AG04449 (cell line): ENCODE data around the gene FUT8.

ENCODE experiments used
- CTCF ChIA-PET: fragments of 350-600 bp; formaldehyde crosslinking; extraction: SDS; loops from one replicate; lab custom pipeline; 2021; ENCODE audit warnings: antibody characterized with exemption; lab: Yijun Ruan, JAX
- POLR2A ChIA-PET: fragments of 400-600, 350-600 bp; formaldehyde crosslinking; extraction: SDS; loops from one replicate; lab custom pipeline; 2020; ENCODE audit warnings: antibody characterized with exemption, inconsistent platforms; lab: Yijun Ruan, JAX
- DNase-seq: peaks from one replicate; pipeline ENCODE4 v3.0.0-alpha.2; 2010; ENCODE audit warnings: low read depth, low spot score
- H3K4me3 ChIP-seq: 2 replicates; pipeline ENCODE4 v1.5.1; 2011; ENCODE audit warnings: low read depth, mild to moderate bottlenecking, control low read depth, low read length
- CTCF ChIP-seq: IDR thresholded peaks from one replicate; pipeline ENCODE4 v1.5.1; 2011; ENCODE audit warnings: mild to moderate bottlenecking, moderate library complexity, low read length, control low read depth, inconsistent platforms; ENCODE audit not compliant: insufficient read depth; ENCODE audit errors: missing control alignments

The FUT8 gene

GRCh38 chr14:65599375-65599774 lies 186.8 kb downstream of the FUT8 start:
- no peak for DNase-seq
- ChIA-PET CTCF (interaction anchor here (0.8 kb wide), 2 partner anchors 184 to 186 kb away, joined by 3 to 4 read pairs; no protein-coding TSS in a partner anchor), POLR2A (no interaction called here)
- no peak overlapping the region for H3K4me3 ChIP-seq
- TF ChIP-seq CTCF = no peak

GRCh38 chr14:65600742-65601141 lies 188.2 kb downstream of the FUT8 start:
- no peak overlapping the region for H3K4me3 ChIP-seq
- CTCF ChIA-PET = interaction anchor here (0.8 to 2.6 kb wide), 4 partner anchors 9 to 437 kb away, joined by 3 to 8 read pairs (median 4); no protein-coding TSS in a partner anchor
- DNase-seq = no peak
- POLR2A ChIA-PET = no interaction called here
- no peak for TF ChIP-seq CTCF

- no peak for TF ChIP-seq CTCF
- ChIA-PET CTCF (no interaction called here), POLR2A (no interaction called here)
- DNase-seq = no peak
- H3K4me3 ChIP-seq = no peak overlapping the region
Measured at GRCh38 chr14:65604535-65604934, 192.0 kb downstream of the FUT8 start.

- TF ChIP-seq CTCF = peak; percentile 8
- no peak overlapping the region for H3K4me3 ChIP-seq
- POLR2A ChIA-PET = no interaction called here
- CTCF ChIA-PET = no interaction called here
- DNase-seq = no peak
Measured at GRCh38 chr14:65604936-65605335, 192.4 kb downstream of the FUT8 start.

- POLR2A ChIA-PET = no interaction called here
- no peak for TF ChIP-seq CTCF
- H3K4me3 ChIP-seq = no peak overlapping the region
- CTCF ChIA-PET = interaction anchor here (1.1 to 1.4 kb wide), 2 partner anchors 191 to 218 kb away, joined by 3 to 4 read pairs; no protein-coding TSS in a partner anchor
- DNase-seq = no peak
Measured at GRCh38 chr14:65606460-65606859, 193.9 kb downstream of the FUT8 start.

- TF ChIP-seq CTCF = no peak
- no peak for DNase-seq
- POLR2A ChIA-PET = no interaction called here
- CTCF ChIA-PET = no interaction called here
- H3K4me3 ChIP-seq = no peak overlapping the region
Measured at GRCh38 chr14:65613131-65613650, 200.7 kb downstream of the FUT8 start.
